ENCODE results near the gene DLG2. TPM values are rescaled to one million over a fixed set of nuclear protein-coding genes. Genes with fewer than 3 reads are reported as not detected.
A peak's percentile ranks its signal among the peaks of the same experiment; 100 is the strongest.
"Not testable (repeated sequence)": the region's sequence is repeated elsewhere in the genome, so short reads cannot be mapped to it uniquely, and the experiment has no call there.

DLG2 gene
- polyA plus RNA-seq, 4 donors, result 10.8 to 15.6 (median 12.2) TPM

DNA sequence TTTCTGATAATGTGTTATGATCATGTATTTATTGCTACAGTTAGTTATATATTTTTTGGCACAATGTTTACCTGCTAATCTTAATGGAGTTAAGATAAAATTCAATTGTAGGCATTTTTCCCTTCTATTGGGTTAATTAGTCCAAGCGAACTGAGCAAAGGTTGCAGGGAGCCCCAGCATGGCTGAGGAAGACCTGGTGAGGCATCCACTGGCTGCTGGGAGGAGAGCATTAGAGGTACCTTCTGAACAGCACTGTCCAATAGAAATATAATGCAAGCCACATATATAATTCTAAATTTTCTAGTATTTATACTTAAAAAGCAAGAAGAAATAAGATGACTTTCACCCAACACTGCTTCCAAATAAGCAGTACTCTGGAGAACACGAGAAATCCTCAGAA lies 19.9 kb upstream of the DLG2 start:
- no peak for DNase-seq (ENCODE audit: low read depth in 4 of 4, low spot score in 2 of 4)

DNA sequence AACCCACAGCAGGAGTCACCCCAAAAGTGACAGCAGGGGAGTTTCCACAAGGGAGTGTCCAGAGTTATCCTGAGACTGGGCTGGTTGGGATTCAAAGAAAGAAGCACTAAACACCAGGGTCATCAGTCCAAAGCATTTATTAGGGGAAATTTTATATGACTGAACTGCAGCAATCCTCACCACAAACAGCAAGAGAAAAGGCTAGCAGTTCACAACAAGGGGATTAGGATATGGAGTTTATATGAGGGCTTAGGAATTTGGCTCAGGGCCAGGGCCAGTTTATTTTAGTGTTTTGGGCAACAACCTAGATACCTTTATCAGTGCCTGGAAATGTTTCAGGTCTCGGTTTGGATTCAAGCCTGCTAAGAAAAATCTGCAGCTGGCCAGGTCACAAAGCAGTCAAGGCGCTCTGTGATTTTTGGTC lies 16.1 kb upstream of the DLG2 start:
- no peak for DNase-seq (ENCODE audit: low read depth in 4 of 4, low spot score in 2 of 4)

DNA sequence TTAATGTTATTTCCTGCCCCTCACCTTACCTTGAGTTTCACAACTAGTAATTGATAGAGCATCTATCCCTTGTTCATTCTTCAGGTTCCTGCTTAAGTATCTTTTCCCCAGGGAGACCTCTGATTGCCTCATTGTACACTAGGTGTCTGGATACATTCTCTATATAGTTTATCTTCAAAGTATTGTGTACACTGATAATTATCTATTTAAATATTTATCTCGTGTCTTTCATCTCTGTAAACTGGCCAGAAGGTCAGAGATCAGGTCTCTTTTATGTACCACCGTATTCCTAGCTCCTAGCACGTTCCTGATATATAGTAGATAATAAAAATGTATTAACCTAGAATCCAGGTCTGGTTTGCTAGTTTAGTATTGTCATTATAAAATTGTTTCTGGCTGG lies 7.6 kb upstream of the DLG2 start:
- no peak for DNase-seq (ENCODE audit: low read depth in 4 of 4, low spot score in 2 of 4)

DNA sequence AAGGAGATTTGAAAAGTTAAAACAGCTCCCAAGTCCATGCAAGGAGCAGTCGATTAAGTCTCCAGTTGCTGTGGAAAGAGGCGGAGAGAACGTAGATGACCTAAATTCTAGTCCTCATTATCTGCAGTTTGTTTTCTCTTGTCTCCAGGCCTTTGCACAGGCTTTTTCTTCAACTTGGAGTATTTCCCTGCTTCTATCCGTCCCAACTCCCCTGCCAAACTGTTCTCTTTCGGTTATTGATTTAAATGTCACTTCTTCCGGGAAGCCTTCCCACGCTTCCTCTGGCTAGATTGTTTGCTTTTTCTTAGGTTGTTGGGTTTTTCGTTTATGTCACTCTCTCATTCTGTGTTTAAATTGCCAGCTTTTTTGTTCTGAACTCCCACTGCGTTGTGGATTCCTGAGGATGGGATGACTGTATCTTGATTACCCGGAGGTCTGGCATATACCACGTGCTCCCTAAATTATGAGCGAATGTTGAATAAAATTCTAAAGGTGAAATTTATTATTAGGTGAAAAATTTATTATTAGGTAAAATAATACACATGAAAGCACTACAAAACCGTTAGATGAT lies 1.7 kb upstream of the DLG2 start:
- DNase-seq (ENCODE audit: low read depth in 4 of 4, low spot score in 2 of 4), result peak in 2 of 4 donors; percentile 10 to 84

DNA sequence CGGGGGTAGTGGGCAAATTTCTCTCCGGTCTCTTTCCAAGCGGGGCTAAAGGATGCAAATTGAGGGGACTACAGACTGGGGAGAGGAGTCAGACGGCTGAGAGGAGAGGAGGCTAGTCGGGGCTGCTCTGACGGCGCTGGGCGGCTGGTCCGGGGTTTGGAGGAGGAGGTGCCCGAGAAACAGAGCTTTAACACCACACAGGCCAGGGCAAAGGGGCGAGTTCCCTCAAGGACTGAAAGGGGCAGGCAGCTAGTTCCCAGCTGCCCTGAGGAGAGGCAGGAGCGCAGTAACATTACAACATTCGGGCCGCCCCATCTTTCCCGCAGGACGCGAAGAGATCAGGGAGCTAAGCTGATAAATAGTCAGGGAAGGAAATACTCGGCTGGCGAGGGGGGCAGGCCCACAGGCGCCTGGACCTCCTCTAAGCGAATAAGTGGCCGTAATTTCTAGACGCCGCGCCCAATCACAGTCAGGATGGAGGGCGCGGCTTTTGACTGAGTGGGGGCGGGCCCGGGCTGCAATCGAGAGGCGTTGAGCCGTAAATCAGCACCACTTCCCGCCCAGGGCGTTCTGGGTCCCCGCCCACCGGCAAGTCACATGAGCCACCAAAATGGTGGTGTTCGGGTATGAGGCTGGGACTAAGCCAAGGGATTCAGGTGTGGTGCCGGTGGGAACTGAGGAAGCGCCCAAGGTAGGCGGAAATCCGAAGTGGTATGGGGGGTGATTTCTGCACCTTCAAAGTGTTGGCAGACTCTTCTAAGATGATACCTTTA lies 1.0 kb upstream of the DLG2 start, which contains the start of gene TMEM126B:
Gene TMEM126B, plus strand, starts transcription at position 596 of the 773 bp plus-strand sequence. Its CDS starts 15 bp downstream, at position 611.
- peak; percentile 81 to 96 (median 92) for DNase-seq (ENCODE audit: low read depth in 4 of 4, low spot score in 2 of 4)

DNA sequence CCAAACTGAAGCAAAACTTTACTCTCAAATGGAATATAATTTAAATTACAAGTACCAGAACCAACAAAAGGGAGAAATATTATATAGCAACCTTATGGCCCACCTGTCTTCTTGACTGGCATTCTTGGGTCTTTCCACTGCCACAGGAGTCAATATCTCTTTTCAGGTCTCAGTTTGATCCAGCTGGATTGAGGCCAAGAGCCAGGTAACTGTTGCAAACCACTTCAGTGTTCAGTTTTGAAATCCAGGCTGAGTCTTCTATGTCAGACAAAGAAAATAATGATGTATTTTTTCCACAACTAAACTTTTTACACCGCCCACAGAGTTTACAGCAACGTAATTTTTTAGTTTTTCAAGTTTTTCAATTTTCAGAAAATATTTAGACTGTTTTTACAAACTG lies 648 bp downstream of the DLG2 start:
- no peak for DNase-seq (ENCODE audit: low read depth in 4 of 4, low spot score in 2 of 4)

DNA sequence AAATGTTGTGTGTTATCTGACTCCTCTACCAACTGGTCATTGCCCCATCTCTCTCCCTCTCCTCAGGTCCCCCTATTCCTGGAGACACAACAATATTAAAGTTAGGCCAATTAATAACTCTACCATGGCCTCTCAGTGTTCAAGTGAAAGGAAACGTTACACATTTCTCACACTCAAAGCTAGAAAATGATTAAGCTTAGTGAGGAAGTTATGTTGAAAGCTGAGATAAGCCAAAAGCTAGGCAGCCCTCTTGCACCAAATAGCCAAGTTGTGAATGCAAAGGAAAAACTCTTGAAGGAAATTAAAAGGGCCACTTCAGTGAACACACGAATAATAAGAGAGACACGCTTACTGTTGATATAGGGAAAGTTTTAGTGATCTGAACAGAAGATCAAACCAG lies 6.9 kb downstream of the DLG2 start:
- DNase-seq (ENCODE audit: low read depth in 4 of 4, low spot score in 2 of 4), result no peak

DNA sequence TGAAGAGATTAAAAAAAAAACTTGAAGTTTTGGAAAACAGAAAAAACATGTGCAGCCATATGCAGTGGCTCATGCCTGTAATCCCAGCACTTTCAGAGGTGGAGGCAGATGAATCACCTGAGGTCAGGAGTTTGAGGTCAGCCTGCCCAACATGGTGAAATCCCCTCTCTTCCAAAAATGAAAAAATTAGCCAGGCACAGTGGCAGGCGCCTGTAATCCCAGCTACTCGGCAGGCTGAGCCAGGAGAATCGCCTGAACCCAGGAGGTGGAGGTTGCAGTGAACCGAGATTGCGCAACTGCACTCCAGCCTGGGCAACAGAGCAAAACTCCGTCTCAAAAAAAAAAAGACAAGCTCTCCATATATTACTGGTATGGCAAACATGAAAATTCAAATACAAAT lies 7.6 kb downstream of the DLG2 start:
- no peak for DNase-seq (ENCODE audit: low read depth in 4 of 4, low spot score in 2 of 4)

DNA sequence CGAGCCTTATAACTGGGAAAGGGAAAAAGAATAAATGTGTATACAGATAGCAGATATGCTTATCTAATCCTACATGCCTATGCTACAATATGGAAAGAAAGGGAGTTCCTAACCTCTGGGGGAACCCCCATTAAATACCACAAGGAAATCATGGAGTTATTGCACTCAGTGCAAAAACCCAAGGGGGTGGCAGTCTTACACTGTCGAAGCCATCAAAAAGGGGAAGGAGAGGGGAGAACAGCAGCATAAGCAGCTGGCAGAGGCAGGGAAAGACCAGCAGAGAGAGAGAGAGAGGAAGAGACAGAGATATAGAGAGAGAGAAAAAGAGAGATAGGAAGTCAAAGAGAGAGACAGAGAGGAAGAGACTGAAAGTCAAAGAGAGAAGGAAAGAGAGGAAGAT lies 15.5 kb downstream of the DLG2 start:
- not testable (repeated sequence) for DNase-seq (ENCODE audit: low read depth in 4 of 4, low spot score in 2 of 4)

DNA sequence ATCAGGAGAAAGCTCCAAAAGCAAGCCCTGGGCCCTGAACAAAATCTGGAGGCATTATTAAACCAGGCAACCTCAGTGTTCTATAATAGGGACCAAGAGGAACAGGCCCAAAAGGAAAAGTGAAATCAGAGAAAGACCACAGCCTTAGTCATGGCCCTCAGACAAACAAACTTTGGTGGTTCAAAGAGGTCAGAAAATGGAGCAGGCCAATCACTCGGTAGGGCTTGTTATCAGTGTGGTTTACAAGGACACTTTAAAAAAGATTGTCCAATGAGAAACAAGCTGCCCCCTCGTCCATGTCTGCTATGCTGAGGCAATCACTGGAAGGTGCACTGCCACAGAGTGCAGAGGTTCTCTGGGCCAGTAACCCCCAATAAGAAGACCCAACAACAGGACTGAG lies 17.9 kb downstream of the DLG2 start:
- DNase-seq (ENCODE audit: low read depth in 4 of 4, low spot score in 2 of 4), result not testable (repeated sequence)

DNA sequence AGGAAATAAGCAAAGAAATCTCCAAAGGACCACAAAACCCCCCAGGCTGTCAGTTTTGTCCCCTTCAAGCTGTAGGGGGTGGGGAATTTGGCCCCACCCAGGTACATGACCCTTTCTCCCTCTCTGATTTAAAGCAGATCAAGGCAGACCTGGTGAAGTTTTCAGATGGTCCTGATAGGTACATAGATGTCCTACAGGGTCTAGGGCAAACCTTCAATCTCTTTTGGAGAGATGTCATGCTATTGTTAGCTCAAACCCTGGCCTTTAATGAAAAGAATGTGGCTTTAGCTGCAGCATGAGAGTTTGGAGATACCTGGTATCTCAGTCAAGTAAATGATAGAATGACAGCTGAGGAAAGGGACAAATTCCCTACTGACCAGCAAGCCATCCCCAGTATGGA lies 18.5 kb downstream of the DLG2 start:
- DNase-seq (ENCODE audit: low read depth in 4 of 4, low spot score in 2 of 4), result not testable (repeated sequence)

DNA sequence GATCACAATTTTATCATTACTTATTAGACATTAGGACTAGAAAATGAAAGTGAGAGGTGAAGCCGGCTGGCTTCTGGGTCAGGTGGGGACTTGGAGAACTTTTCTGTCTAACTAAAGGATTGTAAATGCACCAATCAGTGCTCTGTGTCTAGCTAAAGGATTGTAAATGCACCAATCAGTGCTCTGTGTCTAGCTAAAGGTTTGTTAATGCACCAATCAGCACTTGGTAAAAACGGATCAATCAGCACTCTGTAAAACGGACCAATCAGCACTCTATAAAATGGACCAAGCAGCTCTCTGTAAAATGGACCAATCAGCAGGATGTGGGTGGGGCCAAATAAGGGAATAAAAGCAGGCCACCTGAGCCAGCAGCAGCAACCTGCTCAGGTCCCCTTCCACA lies 20.9 kb downstream of the DLG2 start:
- not testable (repeated sequence) for DNase-seq (ENCODE audit: low read depth in 4 of 4, low spot score in 2 of 4)

DNA sequence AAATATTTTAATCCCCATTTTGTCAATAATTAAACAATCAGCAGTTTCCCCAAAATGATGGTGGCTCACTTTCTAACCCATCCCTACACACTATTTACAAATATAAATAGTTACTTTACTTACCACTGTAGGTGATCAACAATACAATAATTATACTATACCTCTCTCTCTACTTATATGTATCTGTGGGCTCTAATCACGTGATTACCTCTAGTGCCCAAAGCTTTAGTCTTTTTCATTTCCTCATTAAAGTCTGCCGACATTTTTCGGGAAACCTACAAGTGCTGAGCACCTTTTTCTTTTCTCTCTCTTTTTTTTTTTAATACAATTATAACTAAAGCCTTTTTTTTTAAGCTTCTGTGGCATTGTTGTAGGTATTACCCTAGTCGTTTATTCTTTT lies 23.9 kb downstream of the DLG2 start:
- DNase-seq (ENCODE audit: low read depth in 4 of 4, low spot score in 2 of 4), result no peak

DNA sequence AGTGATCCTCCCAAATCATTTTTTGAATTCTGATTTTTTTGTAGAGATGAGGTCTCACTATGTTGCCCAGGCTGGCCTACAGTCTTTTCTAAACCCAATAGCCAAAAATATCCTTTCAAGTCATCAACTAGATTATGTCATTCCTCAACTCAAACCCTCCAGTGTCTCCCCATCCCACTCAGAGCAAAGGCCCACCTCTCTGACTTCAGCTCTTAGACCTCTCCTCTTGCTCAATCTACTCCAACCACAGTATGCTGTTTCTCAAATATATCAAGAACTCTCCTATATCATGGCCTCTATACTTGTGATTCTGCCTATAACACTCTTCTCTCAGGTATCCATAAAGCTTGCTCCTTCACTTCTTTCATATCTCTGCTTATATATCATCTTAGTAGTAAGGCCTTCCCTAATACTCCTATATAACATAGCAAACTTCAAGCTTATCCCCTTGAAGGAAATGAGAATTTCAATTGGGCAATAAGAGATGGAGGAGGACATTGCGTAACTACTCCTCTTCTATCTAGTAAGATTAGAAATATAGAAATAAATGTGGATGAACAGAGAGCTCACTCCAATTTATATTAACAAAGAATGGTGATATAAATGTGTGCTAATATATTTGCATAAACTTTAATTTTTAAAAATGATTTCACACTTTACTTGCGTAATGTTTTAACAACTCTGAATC lies 24.5 kb downstream of the DLG2 start:
- no peak for DNase-seq (ENCODE audit: low read depth in 4 of 4, low spot score in 2 of 4)

DNA sequence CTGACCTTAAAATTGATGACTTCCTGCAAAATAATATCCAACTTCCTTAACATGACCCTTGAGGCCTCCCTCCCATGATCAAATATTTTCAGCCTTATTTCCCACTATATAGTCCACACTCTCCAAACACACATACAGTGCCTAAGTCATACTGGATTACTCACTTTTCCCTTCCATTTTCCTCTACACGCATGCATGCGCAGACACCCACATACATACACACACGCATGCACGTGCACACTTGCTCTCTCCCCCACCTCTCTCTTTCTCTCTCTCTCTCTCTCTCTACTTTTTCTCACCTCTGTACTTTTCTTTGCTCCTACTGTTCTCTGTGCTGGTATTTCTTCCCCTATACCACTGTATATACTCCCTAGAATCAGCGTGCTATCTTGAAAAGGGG lies 28.1 kb downstream of the DLG2 start:
- DNase-seq (ENCODE audit: low read depth in 4 of 4, low spot score in 2 of 4), result no peak

DNA sequence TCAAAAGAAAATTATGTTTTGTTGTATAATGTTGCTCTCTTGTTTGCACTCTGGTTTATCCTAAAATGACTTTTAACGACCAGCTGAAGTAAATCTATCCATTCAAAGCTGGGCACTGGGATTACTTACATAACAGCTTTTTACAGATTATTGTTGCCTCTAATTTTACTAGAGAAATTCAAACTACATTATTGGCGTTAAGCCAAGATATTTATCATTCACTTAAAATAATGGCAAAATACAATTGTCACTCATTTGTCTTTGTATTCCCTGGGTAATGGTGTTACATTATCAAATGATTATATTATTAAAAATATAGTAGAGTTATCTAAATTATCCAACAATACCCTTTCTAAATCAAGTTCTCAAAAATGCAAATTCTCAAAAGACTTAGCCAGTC lies 30.3 kb downstream of the DLG2 start:
- DNase-seq (ENCODE audit: low read depth in 4 of 4, low spot score in 2 of 4), result no peak

DNA sequence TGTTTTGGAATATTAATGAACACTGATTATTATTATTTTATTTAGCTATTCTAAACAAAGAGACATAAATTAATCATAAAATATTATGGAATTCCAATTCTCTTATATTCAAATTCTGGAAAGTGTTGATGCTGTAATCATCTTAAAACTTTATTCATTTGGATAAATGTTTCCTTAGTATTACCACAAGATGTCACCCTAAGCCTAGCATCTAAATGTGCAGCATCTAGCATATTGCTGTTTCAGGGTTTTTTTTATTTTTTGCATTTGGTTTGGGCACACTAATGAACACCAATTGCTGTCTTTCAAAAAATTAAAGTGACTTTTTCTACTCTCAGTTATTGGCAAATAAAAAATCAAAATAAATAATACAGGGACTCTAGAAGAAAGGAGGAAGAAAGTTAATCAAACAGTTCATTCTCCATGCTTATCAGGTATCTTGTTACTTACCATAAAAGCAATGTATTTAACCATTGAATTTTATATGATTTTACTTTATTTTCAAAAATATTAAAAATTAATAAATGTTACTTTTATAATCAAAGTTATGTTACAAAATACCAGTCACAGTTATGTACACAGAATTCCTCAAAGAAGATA lies 31.8 kb downstream of the DLG2 start:
- peak in 1 of 4 donors; percentile 31 for DNase-seq (ENCODE audit: low read depth in 4 of 4, low spot score in 2 of 4)

DNA sequence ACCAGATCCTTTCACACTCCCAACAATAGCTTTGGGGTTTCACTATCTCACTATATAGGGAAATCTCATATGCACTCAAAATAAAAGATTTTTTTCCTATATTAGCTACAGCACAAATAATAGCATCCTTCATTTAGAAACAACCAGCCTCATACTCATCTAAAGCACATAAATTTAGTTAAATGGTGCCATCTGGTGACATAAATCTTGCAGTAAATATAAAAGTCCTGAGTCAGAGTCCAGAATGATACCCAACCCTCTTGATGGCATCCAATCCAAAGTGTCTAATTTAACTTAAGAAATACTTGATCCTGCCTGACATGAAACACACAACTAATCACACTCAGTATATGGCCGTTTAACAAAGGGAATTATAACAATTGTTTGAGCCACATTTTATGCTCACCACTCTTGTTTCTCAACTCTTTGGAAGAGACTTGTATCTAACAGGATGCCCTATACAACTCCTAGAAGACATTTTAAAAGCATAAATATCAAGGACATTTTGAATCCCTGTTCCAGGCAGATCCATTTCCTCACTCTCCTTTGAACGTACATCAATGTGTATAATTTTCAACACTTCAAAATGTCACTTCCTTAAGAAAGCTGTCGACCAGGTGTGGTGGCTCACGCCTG lies 36.2 kb downstream of the DLG2 start:
- DNase-seq (ENCODE audit: low read depth in 4 of 4, low spot score in 2 of 4), result no peak

DNA sequence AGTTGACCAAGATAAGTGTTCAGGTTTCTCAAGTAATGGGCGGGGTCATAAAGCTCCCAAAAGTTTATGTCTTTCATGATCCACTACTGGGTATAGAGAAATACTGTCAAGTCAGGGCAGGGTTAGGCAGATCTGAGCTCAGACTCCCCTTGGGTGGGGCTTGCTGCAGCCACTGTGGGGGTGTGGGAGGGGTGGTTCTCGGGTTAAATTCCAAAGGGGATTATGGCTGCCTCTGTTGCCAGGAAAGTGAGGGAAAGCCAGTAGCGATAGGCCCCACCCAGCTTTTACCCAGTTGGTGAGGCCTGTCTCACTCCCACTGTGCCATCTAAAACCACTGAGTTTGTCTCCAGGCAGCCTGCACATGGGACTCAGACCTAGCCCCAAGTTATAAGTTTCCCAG lies 37.8 kb downstream of the DLG2 start:
- DNase-seq (ENCODE audit: low read depth in 4 of 4, low spot score in 2 of 4), result no peak

DNA sequence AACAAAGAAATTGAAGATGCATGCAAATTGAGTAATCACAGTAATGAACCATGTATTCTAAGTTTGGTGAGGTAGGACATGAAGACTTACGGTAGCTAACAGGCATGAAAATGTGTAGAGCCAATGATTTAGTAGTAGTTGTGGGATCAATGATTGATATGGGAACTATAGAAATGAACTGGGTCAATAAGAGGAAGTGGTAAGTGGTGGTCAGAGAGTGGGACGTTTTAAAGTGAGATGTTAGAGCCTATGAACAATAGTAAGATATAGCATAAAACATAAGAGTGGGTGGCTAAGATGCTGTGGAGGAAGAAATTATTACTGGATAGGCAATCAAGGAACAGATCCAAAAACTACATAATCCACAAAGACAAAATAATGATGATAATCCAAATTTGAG lies 45.0 kb downstream of the DLG2 start:
- no peak for DNase-seq (ENCODE audit: low read depth in 4 of 4, low spot score in 2 of 4)

DNA sequence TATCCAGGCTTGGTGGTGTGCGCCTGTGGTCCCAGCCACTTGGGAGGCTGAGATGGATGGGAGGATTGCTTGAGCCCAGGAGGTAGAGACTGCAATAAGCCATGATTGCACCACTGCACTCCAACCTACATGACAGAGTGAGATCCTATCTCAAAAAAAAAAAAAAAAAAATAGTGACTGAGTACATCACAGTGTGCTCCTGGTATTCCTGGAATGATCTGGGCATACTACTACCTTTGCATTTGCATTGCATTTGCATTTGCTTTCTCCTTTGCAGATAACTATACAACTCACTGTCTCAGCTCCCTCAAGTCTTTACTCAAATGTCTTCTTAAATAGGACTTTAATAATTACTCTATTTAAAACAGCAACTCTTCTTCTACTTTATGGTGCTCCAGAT lies 51.8 kb downstream of the DLG2 start:
- DNase-seq (ENCODE audit: low read depth in 4 of 4, low spot score in 2 of 4), result no peak
